Stimulated activated CD4-positive, alpha-beta T cell treated with anti-CD3 and anti-CD28 coated beads, TNF-alpha, amount 100 ng/mL, for 4 hours (primary cell): ENCODE measurements around the gene BBX.
A peak's percentile ranks its signal among the peaks of the same experiment; 100 is the strongest.

Experiments used
- DNase-seq, 3 experiments: peaks; one replicate each; pipeline ENCODE4 v3.0.0-alpha.2; 2020; ENCODE audit warnings: low read depth in 3 of 3

BBX gene

DNA sequence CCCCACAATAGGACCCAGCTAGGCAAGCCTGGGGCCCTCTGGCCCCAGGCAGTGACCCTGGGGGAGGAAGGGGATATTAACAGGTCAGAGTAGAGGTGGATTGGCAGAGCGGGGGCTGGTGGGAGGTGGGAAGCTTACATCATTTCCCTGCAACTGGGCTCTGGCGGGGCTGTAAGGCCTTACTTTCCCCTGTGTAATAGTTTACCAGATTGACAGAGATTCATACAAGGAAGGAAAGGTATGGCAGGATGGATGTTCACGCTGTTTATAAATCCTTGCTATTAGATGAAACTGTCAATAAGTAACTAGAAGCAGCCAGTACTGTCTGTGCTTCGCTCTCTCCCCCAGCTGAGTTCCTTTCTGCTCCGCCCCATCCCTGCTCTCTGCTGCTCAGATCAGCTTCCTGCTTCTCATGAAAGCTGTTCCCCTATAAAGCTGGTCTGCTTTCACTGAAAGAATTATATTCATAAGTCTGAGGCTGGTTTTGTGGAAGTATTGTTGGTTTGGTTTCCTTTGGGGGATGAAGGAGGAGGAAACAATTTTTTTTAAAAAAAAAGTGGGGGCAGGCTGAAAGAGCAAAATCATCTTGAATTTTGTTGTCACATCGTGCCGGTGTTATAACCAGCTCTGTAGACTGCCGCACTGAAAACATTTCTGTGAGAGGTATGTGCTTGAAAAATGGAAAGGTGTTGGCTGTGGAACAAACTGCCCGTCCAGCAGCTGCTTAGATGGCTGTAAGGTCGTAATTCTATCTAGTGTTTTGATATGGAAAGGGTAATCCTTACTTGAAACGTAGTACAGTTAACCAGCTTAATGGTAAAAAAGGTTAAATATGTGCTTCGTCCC lies 76.4 kb downstream of the BBX start:
- DNase-seq = peak in 1 of 3 experiments; percentile 13

- no peak for DNase-seq
Observed at GRCh38 chr3:107599772-107600145, 77.0 kb downstream of the BBX start.

DNA sequence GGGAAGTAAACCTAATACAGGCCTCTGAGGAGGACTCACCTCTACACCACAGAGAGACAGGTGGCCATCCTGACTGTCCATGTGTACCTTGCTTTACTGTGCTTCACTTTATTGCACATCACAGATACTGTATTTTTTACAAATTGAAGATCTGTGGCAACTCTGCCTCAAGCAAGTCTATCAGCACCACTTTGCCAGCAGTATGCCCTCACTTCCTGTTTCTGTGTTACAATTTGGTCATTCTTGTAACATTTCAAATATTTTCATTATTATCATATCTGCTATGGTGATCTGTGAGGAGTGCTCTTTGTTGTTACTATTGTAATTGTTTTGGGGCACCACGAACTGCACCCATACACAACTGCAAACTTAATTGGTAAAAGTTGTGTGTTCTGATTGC lies 78.0 kb downstream of the BBX start:
- DNase-seq = no peak

DNA sequence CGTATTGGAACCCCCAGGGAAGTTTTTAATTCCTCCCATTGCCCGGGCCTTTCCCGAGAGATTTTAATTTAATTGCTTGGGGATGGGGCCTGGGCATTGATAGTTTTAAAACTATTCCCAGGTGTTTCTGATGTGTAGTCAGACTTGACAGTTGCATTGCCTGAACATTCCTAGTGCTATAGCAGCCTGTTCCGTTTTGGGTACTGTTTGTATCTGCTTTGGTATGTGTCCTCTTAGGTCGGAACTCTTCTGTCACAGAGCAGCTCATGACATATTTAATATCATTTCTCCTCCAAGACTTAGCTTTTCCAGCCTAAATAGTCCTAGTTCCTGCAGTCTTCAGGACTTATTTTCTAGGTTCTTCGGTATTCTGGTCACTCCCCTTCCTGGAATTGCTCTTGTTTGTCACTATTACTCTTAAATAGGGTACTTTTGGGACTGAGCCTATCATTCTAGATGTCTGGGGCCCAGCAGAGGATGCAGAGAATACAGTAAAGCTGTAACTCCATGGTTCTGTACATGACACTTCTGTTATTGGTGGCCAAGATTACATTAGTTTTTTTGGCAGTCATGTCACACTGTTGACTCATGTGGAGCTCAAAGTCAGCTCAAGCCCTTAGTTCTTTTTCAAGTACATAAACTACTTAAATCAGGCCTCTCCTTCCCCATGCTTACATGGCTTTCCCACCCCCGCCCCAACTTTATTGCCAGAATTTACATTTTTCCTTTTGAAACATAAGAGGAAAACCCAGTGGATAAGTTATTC lies 81.5 kb downstream of the BBX start:
- DNase-seq = no peak

DNA sequence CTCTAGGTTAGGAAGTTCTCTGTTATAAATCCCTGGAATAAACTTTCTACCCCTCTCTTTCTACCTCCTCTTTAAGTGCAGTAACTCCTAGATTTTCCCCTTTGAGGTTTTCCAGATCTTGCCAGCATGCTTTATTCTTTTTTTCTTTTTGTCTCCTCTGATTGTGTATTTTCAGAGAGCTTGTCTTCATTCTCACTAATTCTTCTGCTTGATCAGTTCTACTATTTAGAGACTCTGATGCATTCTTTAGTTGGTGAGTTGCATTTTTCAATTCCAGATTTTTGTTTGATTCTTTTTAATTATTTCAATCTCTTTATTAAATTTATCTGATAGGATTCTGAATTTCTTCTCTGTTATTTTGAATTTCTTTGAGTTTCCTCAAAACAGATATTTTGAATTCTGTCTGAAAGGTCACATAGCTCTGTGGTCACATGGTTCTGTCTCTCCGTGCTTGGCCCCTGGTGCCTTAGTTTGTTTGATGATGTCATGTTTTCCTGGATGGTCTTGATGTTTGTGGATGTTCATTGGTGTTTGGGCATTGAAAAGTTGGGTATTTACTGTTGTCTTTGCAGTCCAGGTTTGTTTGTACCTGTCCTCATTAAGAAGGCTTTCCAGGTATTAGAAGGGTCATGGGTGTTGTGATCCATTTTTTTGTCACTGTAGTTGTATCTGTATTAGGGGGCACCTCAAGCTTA lies 89.2 kb downstream of the BBX start:
- DNase-seq = no peak

DNA sequence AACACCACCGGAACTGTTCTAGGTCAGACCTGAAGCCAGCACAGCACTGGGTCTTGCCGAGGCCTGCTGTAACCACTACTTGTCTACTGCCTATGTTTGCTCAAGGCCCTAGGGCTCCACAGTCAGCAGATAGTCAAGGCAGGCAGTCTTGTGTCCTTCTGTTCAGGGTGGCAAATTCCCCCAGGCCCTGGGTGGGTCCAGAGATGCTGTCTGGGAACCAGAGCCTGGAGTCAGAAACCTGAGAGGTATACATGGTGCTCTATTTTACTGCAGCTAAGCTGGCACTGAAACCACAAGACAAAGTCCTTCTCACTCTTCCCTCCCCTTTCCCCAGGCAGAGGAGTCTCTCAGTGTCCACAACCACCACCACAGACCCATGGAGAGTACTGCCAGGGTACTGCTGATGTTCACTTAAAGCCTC lies 89.9 kb downstream of the BBX start:
- no peak for DNase-seq

DNA sequence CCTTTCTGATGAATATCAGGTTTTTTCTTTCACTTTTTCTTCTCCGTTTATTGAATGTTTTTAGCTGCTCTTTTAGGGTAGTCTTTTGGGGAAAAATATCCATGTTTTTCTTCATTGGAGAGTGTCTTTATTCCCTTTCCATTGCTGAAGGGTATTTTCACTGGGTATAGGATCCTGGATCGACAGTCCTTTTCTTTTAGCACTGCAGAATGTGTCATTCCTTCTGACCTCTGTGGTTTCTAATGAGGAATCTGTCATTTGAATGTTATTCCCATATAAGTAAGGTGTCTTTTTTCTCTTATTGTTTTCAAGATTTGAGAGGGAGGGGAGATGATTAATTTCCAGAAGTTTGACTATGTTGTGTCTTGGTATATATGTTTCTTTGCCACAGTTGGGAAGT lies 96.8 kb downstream of the BBX start:
- DNase-seq = no peak

GRCh38 chr3:107620534-107620933 lies 97.8 kb downstream of the BBX start:
- no peak for DNase-seq

GRCh38 chr3:107621465-107621864 lies 98.7 kb downstream of the BBX start:
- no peak for DNase-seq

DNA sequence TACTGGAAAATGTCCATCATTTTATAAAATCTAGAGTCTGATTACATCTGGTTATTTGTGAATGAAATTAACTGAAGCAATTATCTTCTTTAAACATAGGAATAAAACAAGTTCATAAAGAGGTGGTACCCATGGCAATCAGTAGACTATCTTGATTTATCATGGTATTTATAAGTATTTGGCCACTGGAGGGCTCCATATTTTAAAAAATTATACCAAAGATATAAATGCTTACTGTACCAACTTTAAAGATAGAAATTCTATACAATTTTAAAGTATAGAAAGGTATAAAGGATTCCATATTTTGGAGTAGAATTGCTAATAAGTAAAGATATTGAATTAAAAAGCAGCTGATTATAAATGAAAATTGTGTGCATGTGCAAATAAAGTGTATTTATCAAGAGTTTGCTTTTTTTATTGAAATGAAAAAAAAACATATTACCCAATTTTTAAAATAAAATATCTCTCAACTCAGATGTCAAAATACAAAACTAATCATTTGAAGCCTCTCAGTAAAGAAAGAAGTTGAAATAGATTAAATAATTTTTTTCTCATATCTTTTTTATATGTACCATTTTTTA lies 105.3 kb downstream of the BBX start:
- DNase-seq = no peak

DNA sequence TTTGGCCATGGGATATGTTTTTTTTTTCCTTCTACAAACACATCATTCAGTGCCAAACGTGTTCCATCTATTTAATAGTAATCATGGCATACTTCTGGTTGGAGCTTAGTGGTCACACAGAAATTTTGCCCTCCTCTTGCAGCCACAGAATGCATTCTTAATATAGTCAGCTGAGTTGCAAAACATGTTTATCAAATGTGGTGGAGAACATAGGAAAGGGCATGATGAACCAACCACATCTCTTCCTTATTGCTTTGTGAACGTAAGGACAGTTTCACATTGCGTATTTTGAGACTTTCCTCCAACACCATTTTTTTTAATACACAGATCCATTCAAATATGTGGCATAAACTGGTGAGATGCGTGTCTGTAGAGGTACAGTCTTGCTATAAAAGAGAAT lies 106.8 kb downstream of the BBX start:
- no peak for DNase-seq

- no peak for DNase-seq
Observed at GRCh38 chr3:107630779-107631178, 108.0 kb downstream of the BBX start.

GRCh38 chr3:107632576-107632975 lies 109.8 kb downstream of the BBX start:
- no peak for DNase-seq

- DNase-seq = no peak
Observed at GRCh38 chr3:107633327-107634098, 110.8 kb downstream of the BBX start.

DNA sequence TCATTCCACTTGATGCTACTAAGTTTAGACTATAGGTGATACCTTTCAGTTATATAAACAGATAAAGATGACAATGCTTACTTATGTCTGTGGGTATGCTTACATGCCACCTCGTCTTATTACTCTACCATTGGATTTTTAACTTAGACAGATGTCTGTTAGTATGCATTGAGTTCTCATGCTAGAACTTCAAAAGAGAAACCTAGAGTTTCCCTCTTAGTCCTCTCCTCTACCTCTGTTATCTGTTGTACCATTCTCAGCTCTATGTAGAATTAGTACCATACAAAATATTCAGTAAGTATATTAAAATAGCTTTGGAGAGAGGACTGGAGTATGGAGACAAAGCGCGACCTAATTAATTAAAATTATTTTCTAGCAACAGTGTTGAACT lies 111.3 kb downstream of the BBX start:
- DNase-seq = no peak

GRCh38 chr3:107637416-107638183 lies 114.8 kb downstream of the BBX start:
- no peak for DNase-seq

DNA sequence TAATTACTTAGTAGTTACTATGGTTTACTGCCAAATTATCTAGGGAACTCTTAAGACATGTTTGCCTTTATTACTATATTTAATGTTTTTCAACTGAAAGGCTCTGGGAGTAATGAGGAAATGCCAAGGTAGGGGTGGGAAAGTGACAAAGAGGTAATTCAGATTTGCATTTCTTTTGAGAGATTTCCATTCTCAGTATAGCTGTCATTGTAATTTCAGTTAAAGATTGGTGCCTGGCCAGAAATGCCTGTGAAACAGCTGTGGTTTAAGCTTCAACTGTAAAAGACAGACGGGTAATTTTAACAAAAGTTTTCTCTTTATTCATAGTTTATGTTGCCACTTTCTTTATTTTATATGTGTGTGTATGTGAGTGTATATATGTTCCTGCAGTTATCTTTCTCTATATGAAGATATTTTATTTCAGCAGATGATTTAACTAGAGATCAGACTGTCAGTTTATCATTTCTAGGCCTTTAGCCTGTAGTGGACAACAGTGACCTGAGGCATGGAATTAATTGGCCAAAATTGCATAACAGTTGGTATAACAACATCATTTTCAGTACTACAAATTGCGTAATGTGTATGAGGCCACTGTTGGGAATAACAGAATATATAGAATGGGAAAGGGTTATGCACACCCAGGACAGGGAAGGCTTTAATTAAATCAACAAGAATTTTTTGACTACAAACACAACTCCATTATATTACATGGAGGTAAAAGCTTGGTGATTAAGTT lies 119.0 kb downstream of the BBX start:
- DNase-seq = no peak

DNA sequence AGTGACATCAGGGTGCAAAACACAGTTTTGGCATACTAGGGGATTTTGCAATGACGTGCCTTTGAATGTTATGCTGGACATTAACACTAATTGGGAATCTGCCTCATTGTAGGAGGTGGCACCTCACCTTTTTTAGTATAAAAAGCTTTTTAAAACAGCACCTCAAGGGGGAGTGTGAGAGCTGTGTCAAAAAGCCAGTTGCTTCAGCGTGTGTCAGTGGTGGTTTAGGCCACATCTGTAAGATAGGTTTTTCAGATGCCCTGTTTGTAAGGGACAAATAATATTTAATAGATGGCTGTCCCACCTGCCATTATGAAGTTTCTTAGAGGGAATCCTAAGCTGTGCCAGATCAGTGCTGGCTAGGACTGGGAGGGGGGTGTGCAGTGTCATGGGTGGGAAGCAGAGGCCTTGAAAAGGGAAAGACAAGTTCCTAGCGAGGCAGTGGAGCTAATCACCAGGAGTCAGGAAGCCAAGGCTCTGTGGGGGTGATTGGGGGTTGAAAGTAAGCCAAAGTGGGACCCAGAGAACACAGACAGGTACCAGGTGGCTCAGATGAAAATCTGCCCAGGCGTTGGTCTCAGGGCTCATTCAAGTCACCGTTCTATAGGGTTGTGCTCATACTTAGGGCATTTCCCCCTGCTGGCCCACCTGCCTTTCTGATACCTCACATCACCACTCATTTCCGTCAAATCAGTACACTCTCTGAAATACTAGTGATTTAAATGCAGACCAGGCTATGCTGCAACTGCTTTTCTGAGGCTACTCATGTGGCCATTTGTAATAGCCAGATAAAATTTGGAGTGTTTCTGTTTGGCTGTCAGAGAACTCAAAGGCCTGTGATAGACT lies 120.5 kb downstream of the BBX start:
- no peak for DNase-seq

- no peak for DNase-seq
Observed at GRCh38 chr3:107644631-107645030, 121.9 kb downstream of the BBX start.
